ENCODE data around the gene ARHGEF11. TPM values are rescaled to one million over a fixed set of nuclear protein-coding genes. Genes with fewer than 3 reads are reported as not detected.

The ARHGEF11 gene
- total RNA-seq, 2 donors from 2014 or later: 42.1 to 46.8 TPM

DNA sequence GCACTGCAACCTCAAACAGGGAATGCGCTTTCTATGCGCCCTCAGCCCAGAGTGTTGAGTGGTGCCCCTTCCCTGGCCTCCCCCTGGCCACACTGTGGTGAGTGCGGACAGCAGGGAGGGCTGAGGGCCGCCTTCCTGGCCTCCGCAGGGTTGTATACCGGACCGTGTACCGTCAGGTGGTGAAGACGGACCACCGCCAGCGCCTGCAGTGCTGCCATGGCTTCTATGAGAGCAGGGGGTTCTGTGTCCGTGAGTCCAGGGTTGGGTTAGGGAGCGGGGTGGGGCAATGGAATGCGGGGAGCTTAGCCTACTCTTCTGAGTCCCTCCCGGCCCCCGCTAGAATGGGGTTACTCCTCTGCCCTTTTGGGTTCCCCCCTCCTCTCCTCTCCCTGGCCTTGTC is 140.4 kb downstream of the ARHGEF11 start:
- DNase-seq: no peak
- no peak for ATAC-seq
- intact Hi-C loops (cut with DNase I, micrococcal nuclease): no loop called here

DNA sequence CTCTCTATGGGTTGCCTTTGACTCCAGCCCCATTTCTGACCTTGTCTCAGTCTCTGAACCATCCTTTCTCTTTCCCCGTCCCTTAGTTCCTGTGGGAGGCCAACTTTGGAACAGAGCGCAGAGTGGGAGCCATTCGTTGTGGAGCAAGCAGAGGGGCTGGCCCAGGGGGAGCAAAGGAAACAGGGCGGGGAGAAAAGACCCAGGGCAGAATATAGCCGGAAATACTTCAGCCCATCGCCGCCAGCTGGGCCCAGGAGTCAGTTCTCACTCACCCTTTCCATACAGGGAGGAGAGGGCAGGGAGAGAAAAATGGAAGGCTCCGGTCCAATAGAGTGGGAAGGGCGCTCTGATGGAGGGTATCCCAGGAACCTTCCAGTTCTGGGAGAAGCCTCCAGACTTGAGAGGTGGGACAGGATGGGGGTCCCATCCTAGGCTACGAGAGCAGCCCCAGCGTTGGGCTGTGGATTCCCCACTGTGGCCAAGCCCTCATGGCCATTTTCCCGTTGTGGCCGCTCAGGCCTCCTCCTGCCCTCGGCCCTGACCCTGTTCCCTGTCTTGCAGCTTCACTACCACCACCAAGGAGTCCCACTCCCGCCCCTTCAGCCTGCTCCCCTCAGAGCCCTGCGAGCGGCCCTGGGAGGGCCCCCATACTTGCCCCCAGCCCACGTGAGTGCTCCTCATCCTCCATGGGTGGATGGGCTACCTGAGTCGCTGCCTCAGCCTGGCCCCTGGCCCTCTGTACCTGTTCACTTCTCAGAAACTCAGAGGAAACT is 141.2 kb downstream of the ARHGEF11 start:
- ATAC-seq (no peak), DNase-seq (no peak)

DNA sequence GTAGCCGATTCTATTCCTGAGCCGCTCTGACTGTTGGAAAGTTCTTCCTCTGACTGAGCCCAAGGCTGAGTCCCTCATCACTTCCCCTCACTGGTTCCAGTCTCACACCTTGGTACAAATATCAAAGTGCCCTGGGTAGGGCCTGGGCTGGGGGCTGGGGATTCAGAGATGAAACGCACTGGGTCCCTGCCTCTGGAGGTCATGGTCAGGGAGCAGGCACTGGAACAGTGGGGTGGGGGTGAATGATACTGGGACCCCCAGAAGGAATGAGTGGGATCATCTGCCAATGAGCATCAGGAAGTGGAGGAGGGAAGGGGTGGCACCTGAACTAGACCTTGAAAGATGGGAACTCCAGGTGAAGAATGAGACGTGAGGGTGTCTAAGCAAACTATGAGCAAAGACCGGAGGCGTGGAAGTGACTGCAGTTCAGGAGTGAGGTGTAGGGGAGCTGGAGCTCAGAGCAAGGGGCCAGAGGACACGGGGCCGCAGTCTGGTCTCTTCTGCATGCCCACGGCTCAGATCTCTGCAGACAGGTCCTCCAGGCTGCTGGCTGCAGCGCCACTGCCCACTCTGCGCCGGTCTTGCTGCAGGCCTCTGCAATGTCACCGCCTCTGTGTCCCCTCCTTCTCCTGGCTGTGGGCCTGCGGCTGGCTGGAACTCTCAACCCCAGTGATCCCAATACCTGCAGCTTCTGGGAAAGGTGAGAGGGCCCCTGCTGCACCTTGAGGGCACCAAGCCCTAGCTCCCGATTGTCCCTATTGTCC is 142.0 kb downstream of the ARHGEF11 start:
- intact Hi-C loops (cut with DNase I, micrococcal nuclease): no loop called here
- ATAC-seq (no peak), DNase-seq (no peak)

More for the DNA sequence above, 141.2 kb downstream of the ARHGEF11 start:
- intact Hi-C loops (cut with DNase I, micrococcal nuclease): no loop called here

DNA sequence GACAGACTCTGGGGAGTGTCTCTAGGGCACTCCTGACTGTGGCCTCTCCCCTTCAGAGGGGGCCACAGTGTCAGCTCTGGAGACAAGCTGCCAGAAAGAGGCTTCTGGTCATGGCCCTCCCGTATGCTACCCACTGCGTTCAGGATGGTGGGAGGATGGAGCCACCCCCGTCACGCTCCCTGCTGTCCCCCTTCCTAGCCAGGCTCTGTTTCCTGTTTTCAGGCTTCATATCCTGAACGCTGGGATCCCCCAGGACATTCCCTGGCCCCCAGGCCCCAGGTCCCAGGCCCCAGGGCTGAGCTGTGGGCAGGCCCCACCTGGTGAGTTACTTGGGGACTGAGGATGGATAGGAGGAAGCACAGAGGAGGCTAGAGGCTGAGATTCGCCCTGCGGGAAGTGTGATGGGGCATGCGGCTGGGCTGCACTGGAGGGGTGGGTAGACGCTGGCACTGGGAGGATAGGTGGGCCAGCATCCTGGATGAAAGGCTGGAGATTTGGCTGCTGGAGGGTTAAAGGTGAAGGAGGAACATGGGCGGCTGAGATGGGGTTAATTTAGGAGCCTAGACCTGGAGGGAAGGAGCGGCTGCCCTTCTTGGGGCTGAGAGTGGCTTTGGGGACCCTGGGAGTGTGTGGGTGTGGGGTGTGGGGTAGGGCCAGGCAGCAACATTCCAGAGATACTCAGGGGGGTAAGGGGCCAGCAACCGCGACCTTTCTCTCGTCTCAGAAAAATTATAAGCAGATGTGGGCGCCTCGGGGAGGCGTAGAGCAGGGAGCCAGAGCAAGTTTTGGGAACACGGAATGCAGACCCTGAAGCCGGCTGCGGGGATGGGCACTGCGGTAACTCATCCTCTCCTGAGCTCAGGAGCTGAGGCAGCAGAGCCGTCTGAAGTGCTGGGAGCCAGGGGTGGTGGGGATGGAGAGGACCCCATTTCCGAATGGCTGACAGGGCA is 143.3 kb downstream of the ARHGEF11 start:
- no peak for ATAC-seq
- no peak for DNase-seq
- intact Hi-C loops (cut with DNase I, micrococcal nuclease): no loop called here

DNA sequence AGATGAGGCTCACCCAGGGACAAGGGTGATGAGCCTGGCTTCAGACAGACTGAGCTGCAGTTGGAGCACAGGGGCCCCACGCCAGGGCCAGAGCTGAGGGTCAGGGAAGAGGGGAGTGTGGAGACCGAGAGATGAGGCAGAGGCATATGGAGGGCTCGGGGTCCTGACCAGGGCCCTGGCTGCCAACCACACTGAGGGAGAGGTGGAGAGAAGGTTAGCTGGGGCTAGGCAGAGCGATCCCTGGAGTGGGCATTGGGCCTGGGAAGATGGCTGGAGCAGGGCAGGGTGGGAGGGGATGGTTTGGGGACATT is 144.0 kb downstream of the ARHGEF11 start:
- ATAC-seq (no peak), DNase-seq (no peak)
- intact Hi-C loops (cut with DNase I, micrococcal nuclease): no loop called here

DNA sequence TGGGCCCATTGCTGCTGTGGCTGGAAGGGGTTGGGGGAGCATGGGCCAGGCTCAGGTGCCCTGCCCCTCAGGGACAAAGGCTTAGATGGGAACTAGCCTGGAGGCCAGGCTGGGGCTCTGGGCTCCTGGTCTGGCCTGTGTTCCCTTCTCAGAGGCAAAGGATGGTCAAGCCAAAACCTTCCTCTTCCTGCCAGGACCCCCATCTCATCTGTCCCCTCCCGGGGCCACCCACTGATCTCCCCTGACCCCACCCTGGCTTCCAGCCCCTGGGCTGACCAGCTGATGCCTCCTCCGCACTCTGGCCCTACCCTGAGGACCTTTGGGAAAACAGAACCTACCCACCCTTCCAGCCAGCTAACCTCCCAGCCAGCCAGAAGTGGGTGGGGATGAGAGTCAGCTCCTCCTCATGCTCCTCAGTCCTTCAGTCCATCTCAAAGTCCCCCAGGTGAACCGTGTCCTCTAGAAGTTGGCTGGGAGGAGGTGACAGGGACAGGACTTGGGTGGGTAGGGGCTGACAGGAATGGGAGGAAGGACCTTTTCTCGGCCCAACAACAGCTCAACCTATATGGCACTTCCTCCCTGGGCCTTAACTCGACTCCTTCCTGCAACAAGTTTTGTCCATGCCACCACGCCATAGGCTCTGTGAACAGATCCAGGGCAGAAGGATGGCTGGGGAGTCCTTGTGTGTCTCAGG is 144.5 kb downstream of the ARHGEF11 start:
- intact Hi-C loops (cut with DNase I, micrococcal nuclease): no loop called here
- DNase-seq: no peak
- ATAC-seq: no peak

DNA sequence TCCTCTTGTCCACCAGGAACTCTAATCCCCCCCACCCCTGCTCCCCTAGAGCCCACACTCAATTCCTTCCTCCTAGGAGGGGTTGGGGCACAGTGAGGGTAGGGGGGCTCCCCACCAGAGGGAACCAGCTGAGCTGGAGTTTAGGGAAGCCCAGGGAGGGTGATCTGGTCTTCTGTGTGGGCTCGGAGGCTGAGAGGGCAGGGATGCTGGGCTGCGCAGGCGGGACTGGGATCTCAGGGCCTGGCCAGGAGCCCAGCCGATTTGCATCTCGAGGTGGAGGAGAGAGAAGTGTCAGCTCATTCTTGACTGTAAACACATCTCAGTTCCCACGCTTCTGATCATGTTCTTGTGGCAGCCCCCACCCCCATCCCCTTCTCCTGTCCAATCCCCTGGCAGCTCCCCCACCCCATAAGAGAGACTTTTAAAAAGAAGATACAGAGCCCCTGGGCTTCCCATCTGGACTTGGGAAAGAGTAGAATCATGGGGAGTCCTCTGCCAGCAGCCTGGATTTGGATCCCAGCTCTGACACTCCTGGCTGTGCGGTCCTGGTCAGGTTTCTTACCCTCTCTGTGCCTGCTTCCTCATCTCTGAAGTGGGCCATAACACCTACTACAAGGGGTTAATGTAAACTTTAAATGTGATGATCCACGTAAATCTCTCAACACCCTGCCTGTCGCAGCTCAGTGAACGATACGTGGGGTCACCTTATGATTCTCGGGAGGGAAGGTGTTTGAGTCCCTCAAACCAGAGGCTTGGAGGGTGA is 145.4 kb downstream of the ARHGEF11 start:
- intact Hi-C loops (cut with DNase I, micrococcal nuclease): no loop called here
- no peak for DNase-seq
- no peak for ATAC-seq

DNA sequence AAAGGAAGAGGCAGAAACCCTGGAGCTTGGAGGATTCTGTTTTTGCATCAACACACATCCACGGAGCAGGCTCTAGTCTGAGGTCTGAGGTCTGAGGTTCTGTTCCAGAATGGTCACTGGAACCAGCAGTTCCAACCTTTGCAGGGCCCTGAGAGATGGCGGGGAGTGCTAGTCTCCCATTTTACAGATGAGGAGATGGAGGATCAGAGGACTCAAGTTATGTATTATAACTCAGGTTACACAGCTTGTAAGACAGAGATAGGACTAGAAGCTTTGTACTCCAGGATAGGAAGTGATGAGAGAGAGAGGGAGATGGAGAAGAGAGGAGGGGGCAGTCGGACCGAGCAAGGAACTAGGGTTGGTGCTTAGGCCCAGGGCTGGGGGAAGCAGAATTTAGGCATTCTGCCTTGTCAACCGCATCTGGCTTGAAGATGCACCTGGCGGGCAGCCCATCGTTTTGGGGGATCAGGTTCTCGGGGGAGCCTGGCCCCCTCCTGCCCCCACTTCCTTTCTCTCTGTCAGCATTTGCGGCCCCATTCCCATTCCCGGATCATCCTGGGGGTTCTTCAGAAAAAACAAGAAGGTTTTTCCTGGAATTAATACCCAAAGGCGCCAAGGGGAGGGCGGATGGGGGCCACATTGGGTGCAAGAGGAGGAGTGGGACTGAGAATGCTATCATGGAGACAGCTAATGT is 146.4 kb downstream of the ARHGEF11 start:
- no peak for DNase-seq
- intact Hi-C loops (cut with DNase I, micrococcal nuclease): no loop called here

DNA sequence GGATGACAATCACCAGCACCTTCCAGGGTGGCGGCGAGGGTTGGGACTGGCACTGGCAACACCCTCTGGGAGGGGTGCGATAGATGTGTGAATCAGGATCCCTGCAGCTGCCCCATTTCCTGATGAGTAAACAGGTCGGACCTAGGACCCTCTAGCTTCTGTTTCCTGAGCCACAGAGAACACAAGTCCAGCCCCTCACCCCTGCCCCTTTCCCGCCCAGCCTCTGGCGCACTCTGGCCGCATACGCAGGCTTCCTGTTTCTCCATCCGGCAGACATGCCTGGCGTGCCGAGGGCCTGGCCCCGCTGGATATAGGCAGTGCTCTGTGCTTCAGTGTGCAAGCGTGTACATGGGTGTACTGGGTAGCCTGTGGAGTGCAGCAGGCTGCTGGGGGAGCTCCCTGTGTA is 147.4 kb downstream of the ARHGEF11 start:
- intact Hi-C loops (cut with DNase I, micrococcal nuclease): no loop called here
- DNase-seq: no peak
- ATAC-seq: no peak

More for the DNA sequence above, 146.4 kb downstream of the ARHGEF11 start:
- ATAC-seq: no peak

DNA sequence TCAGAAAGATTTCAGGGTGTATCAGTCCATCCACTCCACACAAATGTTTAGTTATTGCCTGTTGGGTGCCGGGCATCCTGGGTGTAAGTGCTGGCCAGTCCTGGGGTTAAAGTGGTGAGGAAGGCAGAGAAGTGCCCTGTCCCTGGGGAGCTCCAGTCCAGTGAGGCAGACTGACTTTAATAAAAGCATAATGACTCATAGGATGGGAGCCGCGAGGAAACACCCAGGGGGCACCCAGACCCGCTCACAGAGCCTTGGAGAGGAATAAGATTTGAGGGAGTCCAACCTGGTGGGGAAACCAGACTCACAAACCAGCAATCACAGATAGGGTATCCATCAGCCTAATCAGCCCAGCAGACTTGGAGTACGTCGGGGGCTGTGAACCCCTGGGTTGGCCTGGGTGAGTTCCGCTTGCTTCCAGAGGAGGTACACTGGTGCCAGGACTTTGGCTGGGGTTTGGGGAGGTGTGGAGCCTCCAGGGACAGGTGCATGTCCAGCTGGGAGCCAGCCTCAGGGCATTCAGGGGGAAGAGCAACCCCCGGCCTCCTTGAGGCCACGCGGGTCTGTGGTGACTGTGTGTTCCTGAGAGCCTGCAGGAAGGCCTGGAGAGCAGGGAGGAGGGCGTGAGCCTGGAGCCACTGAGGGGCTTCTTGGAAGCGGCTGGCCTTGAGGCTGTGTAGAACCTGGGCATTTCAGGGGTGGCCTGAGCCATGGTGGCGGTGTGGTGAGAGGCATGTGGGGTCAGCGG is 148.3 kb downstream of the ARHGEF11 start:
- intact Hi-C loops (cut with DNase I, micrococcal nuclease): no loop called here
- ATAC-seq: no peak
- DNase-seq: no peak

DNA sequence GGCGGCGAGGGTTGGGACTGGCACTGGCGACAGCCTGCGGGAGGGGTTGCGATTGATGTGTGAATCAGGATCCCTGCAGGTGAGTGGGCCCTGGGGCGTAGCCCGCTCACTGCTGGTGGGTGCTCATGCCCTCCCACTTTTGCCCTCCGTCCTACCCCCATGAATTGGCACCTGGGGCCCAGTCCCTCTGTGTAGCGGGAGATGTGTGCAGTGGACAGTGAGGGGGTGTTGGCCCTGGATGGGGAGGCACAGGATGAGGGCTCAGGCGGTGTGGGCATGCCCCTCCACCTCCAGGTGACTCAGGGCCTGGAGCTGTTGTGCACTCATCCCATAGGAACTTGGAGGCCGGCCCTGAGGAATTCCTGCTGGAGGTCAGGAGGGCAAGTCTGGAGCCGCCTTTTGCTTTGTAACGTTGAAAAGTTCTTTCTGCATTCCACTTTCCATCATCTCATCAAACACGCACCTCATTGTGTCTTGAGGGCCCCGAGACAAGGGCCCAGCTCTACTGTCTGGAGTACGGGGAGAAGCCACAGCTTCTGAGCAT is 149.0 kb downstream of the ARHGEF11 start:
- ATAC-seq (no peak), DNase-seq (no peak)
- intact Hi-C loops (cut with DNase I, micrococcal nuclease): no loop called here

DNA sequence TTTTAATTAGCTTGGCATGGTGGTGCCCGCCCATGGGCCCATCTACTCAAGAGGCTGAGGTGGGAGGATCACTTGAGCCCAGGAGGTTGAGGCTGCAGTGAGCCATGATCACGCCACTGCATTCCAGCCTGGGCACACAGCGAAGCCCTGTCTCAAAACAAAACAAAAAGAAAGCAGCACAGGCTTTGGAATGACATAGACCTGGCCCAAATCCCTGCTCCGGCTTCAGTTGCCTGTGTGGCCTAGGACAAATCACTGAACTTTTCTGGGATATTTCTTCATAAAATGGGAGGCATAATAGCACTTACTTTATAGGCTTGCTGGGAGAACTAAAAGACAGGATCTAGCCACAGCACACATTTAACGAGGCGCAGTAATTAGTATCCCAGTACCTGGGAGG is 149.6 kb downstream of the ARHGEF11 start:
- no peak for ATAC-seq
- intact Hi-C loops (cut with DNase I, micrococcal nuclease): no loop called here
- DNase-seq: no peak

DNA sequence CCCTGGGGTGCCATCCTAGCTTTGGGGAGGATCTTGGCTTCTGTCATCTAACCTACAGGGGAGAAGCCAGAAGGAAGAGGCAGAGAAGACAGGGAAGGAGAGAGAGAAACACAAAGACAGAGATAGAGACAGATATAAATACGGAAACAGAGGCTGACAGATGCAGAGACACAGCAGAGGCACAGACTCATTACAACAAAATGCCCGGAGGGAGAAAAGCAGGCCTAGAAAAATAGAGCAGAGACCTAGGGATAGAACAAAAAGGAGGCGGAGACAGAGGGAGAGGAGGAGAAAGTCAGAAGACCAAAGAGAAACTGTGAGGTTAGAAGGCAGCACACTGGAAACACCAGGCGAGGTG is 150.1 kb downstream of the ARHGEF11 start:
- intact Hi-C loops (cut with DNase I, micrococcal nuclease): no loop called here
- DNase-seq (no peak), ATAC-seq (no peak)

DNA sequence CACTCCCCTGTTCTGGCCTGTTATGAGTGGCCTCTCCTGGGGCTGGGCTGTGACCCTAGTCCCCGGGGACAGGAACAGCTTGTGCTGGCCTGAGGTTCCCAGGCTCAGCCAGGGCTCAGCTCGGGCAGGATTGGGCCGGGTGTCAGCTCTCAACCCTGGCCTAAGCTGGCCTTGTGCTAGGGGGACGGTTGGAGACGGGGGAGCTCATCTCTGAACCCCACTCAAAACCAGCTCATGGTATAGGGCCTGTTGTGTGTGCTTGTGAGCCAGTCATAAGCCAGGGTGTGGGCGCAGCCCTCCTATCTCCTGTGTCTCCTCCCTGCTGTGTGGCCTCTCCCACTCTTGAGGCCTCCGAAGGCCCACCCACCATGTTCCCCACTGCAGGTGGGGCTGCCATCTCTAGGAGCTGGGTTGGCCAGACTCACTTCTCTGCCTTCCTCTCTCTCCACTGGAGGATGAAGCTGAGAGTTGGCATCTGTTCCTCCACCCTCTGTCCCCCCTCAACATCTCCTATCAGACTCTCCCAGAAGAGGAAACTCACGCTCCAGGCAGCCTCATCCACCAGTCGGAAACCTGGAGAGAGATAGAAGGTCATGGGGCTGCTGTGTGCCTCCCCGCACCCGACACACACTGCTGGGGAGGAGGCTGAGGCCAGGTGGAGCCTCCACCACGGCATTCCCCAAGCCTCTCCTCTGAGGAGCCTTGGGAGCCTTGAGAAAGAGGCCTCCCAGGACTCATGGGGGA is 150.7 kb downstream of the ARHGEF11 start:
- DNase-seq (no peak), ATAC-seq (no peak)
- intact Hi-C loops (cut with DNase I, micrococcal nuclease): no loop called here

DNA sequence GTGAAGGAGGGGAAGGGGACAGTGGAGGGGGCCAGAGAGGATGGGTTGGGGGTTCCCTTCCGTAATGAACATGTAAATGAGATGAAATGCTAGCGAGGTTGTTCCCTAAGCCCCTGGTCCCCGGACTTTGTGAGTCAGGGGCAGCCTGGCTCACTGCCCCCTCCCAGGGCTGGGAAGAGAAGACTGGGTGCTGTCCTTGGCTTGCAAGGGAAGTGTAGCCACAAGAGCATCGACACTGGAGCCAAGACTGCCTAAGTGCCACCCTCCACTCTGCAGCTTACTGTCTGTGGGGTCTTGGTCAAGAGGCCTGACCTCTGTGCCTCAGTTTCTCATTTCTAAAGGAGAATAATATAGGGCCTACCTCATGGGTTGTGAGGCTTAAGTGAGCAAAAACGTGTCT is 151.5 kb downstream of the ARHGEF11 start:
- intact Hi-C loops (cut with DNase I, micrococcal nuclease): no loop called here
- DNase-seq: no peak
- no peak for ATAC-seq
